ENCODE results near the gene COL4A6.
"Not testable (repeated sequence)": the region's sequence is repeated elsewhere in the genome, so short reads cannot be mapped to it uniquely, and the experiment has no call there.

Gene COL4A6

GRCh38 chrX:108438110-108438623 lies at the start of gene COL4A6:
TSS of gene COL4A6 (minus strand) at chrX:108438422. CDS start at chrX:108438196, 226 bp downstream.
- no peaks in the 10 kb centered on the region for H3K9me3 Mint-ChIP-seq
- peaks cover 2 to 5% of the 10 kb centered on the region in 2 donors for H3K4me1 Mint-ChIP-seq
- no peak for ATAC-seq (replicated peaks)
- no peak for DNase-seq
- no peaks in the 10 kb centered on the region for H3K36me3 Mint-ChIP-seq
- H3K4me3 Mint-ChIP-seq = no peak within 1 kb of the TSS
- no peak within 1 kb of the TSS for H3K27ac Mint-ChIP-seq
- peaks cover 30 to 33% of the 10 kb centered on the region in 2 donors for H3K27me3 Mint-ChIP-seq

- H3K4me3 Mint-ChIP-seq = no peak overlapping the region
- DNase-seq (no peak), ATAC-seq (replicated peaks) (no peak)
- no peaks in the 10 kb centered on the region for H3K36me3 Mint-ChIP-seq
- no peaks in the 10 kb centered on the region for H3K4me1 Mint-ChIP-seq
- no peaks in the 10 kb centered on the region for H3K27me3 Mint-ChIP-seq
- H3K9me3 Mint-ChIP-seq = peaks cover 0 to 4% of the 10 kb centered on the region in 2 donors
- H3K27ac Mint-ChIP-seq = no peak overlapping the region
Observed at GRCh38 chrX:108485960-108486359, 47.7 kb upstream of the COL4A6 start.

- H3K9me3 Mint-ChIP-seq = peaks cover 0 to 4% of the 10 kb centered on the region in 2 donors
- H3K27me3 Mint-ChIP-seq = no peaks in the 10 kb centered on the region
- H3K27ac Mint-ChIP-seq = no peak overlapping the region
- ATAC-seq (replicated peaks) = no peak
- H3K4me3 Mint-ChIP-seq = no peak overlapping the region
- DNase-seq = no peak
- no peaks in the 10 kb centered on the region for H3K4me1 Mint-ChIP-seq
- no peaks in the 10 kb centered on the region for H3K36me3 Mint-ChIP-seq
Observed at GRCh38 chrX:108484251-108484650, 46.0 kb upstream of the COL4A6 start.

- not testable (repeated sequence) for H3K36me3 Mint-ChIP-seq; H3K27ac Mint-ChIP-seq; ATAC-seq (replicated peaks); H3K4me3 Mint-ChIP-seq; H3K27me3 Mint-ChIP-seq; H3K9me3 Mint-ChIP-seq; H3K4me1 Mint-ChIP-seq; DNase-seq
Observed at GRCh38 chrX:108481528-108481927, 43.3 kb upstream of the COL4A6 start.

- peaks cover 0 to 3% of the 10 kb centered on the region in 2 donors for H3K9me3 Mint-ChIP-seq
Observed at GRCh38 chrX:108473979-108474378, 35.8 kb upstream of the COL4A6 start.

GRCh38 chrX:108468486-108468885 lies 30.3 kb upstream of the COL4A6 start:
- H3K27ac Mint-ChIP-seq = no peak overlapping the region
- ATAC-seq (replicated peaks) (no peak), DNase-seq (no peak)
- no peaks in the 10 kb centered on the region for H3K4me1 Mint-ChIP-seq
- H3K4me3 Mint-ChIP-seq = no peak overlapping the region
- H3K27me3 Mint-ChIP-seq = no peaks in the 10 kb centered on the region
- no peaks in the 10 kb centered on the region for H3K36me3 Mint-ChIP-seq
- H3K9me3 Mint-ChIP-seq = no peaks in the 10 kb centered on the region

More at GRCh38 chrX:108473979-108474378, 35.8 kb upstream of the COL4A6 start:
- H3K27ac Mint-ChIP-seq = no peak overlapping the region
- ATAC-seq (replicated peaks) = no peak
- H3K27me3 Mint-ChIP-seq = peaks cover 0 to 3% of the 10 kb centered on the region in 2 donors
- no peaks in the 10 kb centered on the region for H3K4me1 Mint-ChIP-seq
- H3K4me3 Mint-ChIP-seq = no peak overlapping the region
- DNase-seq = no peak
- no peaks in the 10 kb centered on the region for H3K36me3 Mint-ChIP-seq

GRCh38 chrX:108464604-108465003 lies 26.4 kb upstream of the COL4A6 start:
- H3K27me3 Mint-ChIP-seq = no peaks in the 10 kb centered on the region

GRCh38 chrX:108456971-108457477 lies 18.8 kb upstream of the COL4A6 start:
- no peaks in the 10 kb centered on the region for H3K4me1 Mint-ChIP-seq
- no peak overlapping the region for H3K4me3 Mint-ChIP-seq
- DNase-seq (no peak), ATAC-seq (replicated peaks) (no peak)
- H3K9me3 Mint-ChIP-seq = no peaks in the 10 kb centered on the region
- H3K27ac Mint-ChIP-seq = no peak overlapping the region
- no peaks in the 10 kb centered on the region for H3K27me3 Mint-ChIP-seq
- H3K36me3 Mint-ChIP-seq = no peaks in the 10 kb centered on the region

More at GRCh38 chrX:108464604-108465003, 26.4 kb upstream of the COL4A6 start:
- no peak overlapping the region for H3K4me3 Mint-ChIP-seq
- H3K36me3 Mint-ChIP-seq = no peaks in the 10 kb centered on the region
- no peaks in the 10 kb centered on the region for H3K4me1 Mint-ChIP-seq
- no peak overlapping the region for H3K27ac Mint-ChIP-seq
- no peaks in the 10 kb centered on the region for H3K9me3 Mint-ChIP-seq
- ATAC-seq (replicated peaks) (no peak), DNase-seq (no peak)

GRCh38 chrX:108453841-108454240 lies 15.6 kb upstream of the COL4A6 start:
- DNase-seq (no peak), ATAC-seq (replicated peaks) (no peak)
- Mint-ChIP-seq H3K27me3 (no peaks in the 10 kb centered on the region), H3K4me3 (no peak overlapping the region), H3K9me3 (no peaks in the 10 kb centered on the region), H3K4me1 (no peaks in the 10 kb centered on the region), H3K36me3 (no peaks in the 10 kb centered on the region), H3K27ac (no peak overlapping the region)

- Mint-ChIP-seq H3K4me1 (no peaks in the 10 kb centered on the region), H3K9me3 (no peaks in the 10 kb centered on the region), H3K27ac (no peak overlapping the region), H3K27me3 (peaks cover 0 to under 1% of the 10 kb centered on the region in 2 donors), H3K4me3 (no peak overlapping the region), H3K36me3 (no peaks in the 10 kb centered on the region)
- no peak for DNase-seq
- no peak for ATAC-seq (replicated peaks)
Observed at GRCh38 chrX:108447303-108447702, 9.1 kb upstream of the COL4A6 start.

- Mint-ChIP-seq H3K27ac (no peak overlapping the region), H3K4me1 (peaks cover 2 to 5% of the 10 kb centered on the region in 2 donors), H3K27me3 (peaks cover 24 to 27% of the 10 kb centered on the region in 2 donors), H3K9me3 (no peaks in the 10 kb centered on the region), H3K36me3 (no peaks in the 10 kb centered on the region), H3K4me3 (no peak overlapping the region)
- no peak for DNase-seq
- ATAC-seq (replicated peaks) = no peak
Observed at GRCh38 chrX:108442901-108443464, 4.8 kb upstream of the COL4A6 start.

GRCh38 chrX:108439961-108440696 lies 1.9 kb upstream of the COL4A6 start:
- Mint-ChIP-seq H3K36me3 (no peaks in the 10 kb centered on the region), H3K27me3 (peaks cover 30 to 33% of the 10 kb centered on the region in 2 donors), H3K9me3 (no peaks in the 10 kb centered on the region), H3K4me1 (peaks cover 2 to 5% of the 10 kb centered on the region in 2 donors), H3K4me3 (peak overlapping the region in 1 of 2 donors; percentile 65), H3K27ac (no peak overlapping the region)
- DNase-seq = no peak
- ATAC-seq (replicated peaks) = no peak

- Mint-ChIP-seq H3K9me3 (no peaks in the 10 kb centered on the region), H3K36me3 (no peaks in the 10 kb centered on the region), H3K4me1 (peaks cover 2 to 5% of the 10 kb centered on the region in 2 donors), H3K27me3 (peaks cover 30 to 33% of the 10 kb centered on the region in 2 donors), H3K27ac (no peak within 1 kb of the TSS), H3K4me3 (peak within 1 kb of the TSS; percentile 29 to 65)
- no peak for ATAC-seq (replicated peaks)
- no peak for DNase-seq
Observed at GRCh38 chrX:108439426-108439942, 1.3 kb upstream of the COL4A6 start, which contains the start of gene COL4A5. TSS of gene COL4A5 (plus strand) at chrX:108439838. CDS start at chrX:108440126, 288 bp downstream.

- Mint-ChIP-seq H3K9me3 (no peaks in the 10 kb centered on the region), H3K27me3 (peaks cover 30 to 33% of the 10 kb centered on the region in 2 donors), H3K4me3 (no peak overlapping the region), H3K36me3 (no peaks in the 10 kb centered on the region), H3K4me1 (peaks cover 2 to 5% of the 10 kb centered on the region in 2 donors), H3K27ac (no peak overlapping the region)
- no peak for ATAC-seq (replicated peaks)
- no peak for DNase-seq
Observed at GRCh38 chrX:108437349-108438109, 693 bp downstream of the COL4A6 start.

All from stimulated activated naive B cell treated with anti-CD40 and anti-IgM and Interleukin-4, amounts not matched to agents 10 μg/mL and 1 μg/mL and 100 μg/mL, for 72 hours (primary cell).